MM.1S (cell line): ENCODE results near the gene NANOS1.

Experiments used
- EZH2phosphoT487 ChIP-seq: fragments of 300-600 bp; sonication (generic); IDR thresholded peaks from 2 replicates; pipeline ENCODE4 v1.6.1; 2018; ENCODE audit warnings: antibody characterized with exemption, low read length
- TF ChIP-seq, protein P1 (sequence below): fragments of 300-600 bp; sonication (generic); IDR thresholded peaks from 2 replicates; pipeline ENCODE4 v1.5.1; 2016; ENCODE audit warnings: antibody characterized with exemption, low read length, mixed read lengths

DNA sequence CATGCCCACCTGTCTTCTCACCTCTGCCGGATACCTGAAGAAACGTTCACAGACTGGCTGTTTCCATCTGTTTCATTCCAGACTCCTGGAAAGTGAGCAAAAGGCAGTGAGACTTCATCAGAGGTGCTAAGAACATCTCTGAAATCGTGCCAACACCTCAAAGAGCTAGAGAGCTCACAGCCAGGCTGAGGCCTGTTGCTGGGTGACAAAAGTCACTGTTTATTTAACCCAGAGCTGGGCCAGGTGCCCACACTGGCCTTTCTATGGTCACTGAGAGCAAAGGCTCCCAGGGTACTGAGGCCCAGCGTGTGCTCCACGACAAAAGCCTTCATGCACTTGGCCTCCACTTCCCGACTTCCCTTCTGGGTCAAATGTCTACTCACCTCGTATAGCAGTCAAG, 3.7 kb upstream of the NANOS1 start:
- no peak for TF ChIP-seq EZH2phosphoT487
- TF ChIP-seq, protein P1, sequence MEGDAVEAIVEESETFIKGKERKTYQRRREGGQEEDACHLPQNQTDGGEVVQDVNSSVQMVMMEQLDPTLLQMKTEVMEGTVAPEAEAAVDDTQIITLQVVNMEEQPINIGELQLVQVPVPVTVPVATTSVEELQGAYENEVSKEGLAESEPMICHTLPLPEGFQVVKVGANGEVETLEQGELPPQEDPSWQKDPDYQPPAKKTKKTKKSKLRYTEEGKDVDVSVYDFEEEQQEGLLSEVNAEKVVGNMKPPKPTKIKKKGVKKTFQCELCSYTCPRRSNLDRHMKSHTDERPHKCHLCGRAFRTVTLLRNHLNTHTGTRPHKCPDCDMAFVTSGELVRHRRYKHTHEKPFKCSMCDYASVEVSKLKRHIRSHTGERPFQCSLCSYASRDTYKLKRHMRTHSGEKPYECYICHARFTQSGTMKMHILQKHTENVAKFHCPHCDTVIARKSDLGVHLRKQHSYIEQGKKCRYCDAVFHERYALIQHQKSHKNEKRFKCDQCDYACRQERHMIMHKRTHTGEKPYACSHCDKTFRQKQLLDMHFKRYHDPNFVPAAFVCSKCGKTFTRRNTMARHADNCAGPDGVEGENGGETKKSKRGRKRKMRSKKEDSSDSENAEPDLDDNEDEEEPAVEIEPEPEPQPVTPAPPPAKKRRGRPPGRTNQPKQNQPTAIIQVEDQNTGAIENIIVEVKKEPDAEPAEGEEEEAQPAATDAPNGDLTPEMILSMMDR: no peak
